H1 (cell line): ENCODE measurements around the gene RRAGC.

Source experiments
- EZH2 ChIP-seq: fragments of 200-600 bp; sonication (generic); IDR thresholded peaks from 2 replicates; pipeline ENCODE4 v1.7.1; 2012; ENCODE audit warnings: low read depth, mild to moderate bottlenecking, moderate library complexity, low read length, inconsistent platforms; ENCODE audit not compliant: severe bottlenecking
- GABPA ChIP-seq: IDR thresholded peaks from 2 replicates; pipeline ENCODE4 v1.6.1; 2011; ENCODE audit warnings: mild to moderate bottlenecking, low read length, moderate library complexity, borderline replicate concordance; ENCODE audit not compliant: insufficient read depth
- JUN ChIP-seq: IDR thresholded peaks from 2 replicates; pipeline ENCODE4 v1.6.1; 2011; ENCODE audit warnings: low read depth, mild to moderate bottlenecking, improper control_type of control experiment, low read length
- POLR2AphosphoS5 ChIP-seq: IDR thresholded peaks from 2 replicates; pipeline ENCODE4 v1.6.1; 2011; ENCODE audit warnings: low read depth, low read length
- RFX5 ChIP-seq: IDR thresholded peaks from 2 replicates; pipeline ENCODE4 v1.6.1; 2011; ENCODE audit warnings: low read depth, low read length, improper control_type of control experiment, borderline replicate concordance
- SIN3A ChIP-seq, 2 experiments: IDR thresholded peaks in 1 of 2; conservative IDR thresholded peaks in 1 of 2; 2 replicates each; pipeline ENCODE4 v1.6.1; 2011 to 2012; ENCODE audit warnings: low read length in 2 of 2, improper control_type of control experiment in 1 of 2, low read depth in 1 of 2, mild to moderate bottlenecking in 1 of 2
- SP1 ChIP-seq: IDR thresholded peaks from 2 replicates; pipeline ENCODE4 v1.6.1; 2011; ENCODE audit warnings: low read depth, low read length
- TBP ChIP-seq: IDR thresholded peaks from 2 replicates; pipeline ENCODE4 v1.6.1; 2011; ENCODE audit warnings: low read depth, low read length, improper control_type of control experiment
- ZNF274 ChIP-seq: IDR thresholded peaks from 2 replicates; pipeline ENCODE4 v1.7.0; 2012; ENCODE audit warnings: low read length, borderline replicate concordance; ENCODE audit errors: extremely low read depth
- TF ChIP-seq, protein P1 (sequence below): IDR thresholded peaks from 2 replicates; pipeline ENCODE4 v1.6.1; 2012; ENCODE audit warnings: inconsistent platforms
- TF ChIP-seq, protein P2 (sequence below), 3 experiments: IDR thresholded peaks; 1 replicate in 2 of 3; 2 replicates in 1 of 3; pipeline versions ENCODE4 v1.5.1 to v1.6.1; 2011; ENCODE audit warnings: low read length in 3 of 3, mild to moderate bottlenecking in 3 of 3, inconsistent platforms in 2 of 3, low read depth in 1 of 3, moderate library complexity in 1 of 3; ENCODE audit not compliant: insufficient read depth in 1 of 3; ENCODE audit errors: control extremely low read depth in 1 of 3

DNA sequence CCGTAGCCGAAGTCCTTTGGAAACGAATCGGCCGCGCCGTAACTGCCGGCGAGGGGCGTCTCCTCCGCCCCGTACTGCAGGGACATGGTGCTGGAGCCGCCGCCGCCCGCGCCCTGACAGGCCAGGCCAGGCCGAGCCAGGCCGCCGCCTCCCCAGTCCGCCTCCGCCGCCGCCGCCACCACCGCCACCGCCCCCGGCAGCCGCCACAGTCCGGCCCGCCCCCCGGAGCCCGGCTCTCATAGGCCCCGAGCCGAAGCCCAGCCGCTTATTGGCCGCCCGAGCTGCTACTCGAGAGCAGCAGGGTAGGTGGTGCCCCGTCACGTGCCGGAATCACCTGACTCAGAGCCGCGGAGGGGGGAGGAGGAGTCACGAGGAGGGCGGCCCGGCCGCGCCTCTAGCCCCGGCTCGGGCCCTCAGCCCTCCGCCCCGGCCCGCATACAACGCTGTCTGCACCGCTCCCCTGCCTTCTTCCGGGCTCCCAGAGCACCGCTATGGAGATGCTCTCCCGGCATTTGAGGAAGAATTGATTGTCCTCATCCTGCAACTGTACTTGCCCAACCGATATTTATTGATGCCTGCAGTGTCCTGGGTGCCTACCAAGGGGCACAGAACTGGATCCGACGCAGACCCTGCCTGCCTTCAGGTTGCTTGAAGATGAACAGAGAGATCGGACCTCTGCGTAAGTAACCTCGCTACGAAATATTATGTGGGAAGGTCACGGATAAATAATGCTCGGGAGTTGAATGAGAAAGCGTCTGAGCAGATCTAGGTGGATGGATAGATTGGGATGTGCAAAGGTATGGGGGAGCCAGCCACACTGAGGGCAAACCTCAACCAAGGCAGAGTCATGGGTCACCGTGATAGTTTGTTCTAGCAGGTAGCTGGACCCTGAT lies at the start of gene RRAGC:
- TF ChIP-seq ZNF274 (no peak), RFX5 (no peak), SIN3A (conservative IDR thresholded peaks at IDR 0.05 in 1 of 2, IDR thresholded peaks at IDR 0.05 in 1 of 2; ENCODE audit: low read depth in 1 of 2, low read length in 2 of 2) (peak; percentile 95; a peak in 3 of 4 replicates), POLR2AphosphoS5 (no peak; the same call in 1 of the 2 replicates), SP1 (peak; percentile 85), JUN (no peak), GABPA (no peak), EZH2 (no peak), TBP (no peak)
- TF ChIP-seq, protein P1, sequence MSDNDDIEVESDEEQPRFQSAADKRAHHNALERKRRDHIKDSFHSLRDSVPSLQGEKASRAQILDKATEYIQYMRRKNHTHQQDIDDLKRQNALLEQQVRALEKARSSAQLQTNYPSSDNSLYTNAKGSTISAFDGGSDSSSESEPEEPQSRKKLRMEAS = peak; percentile 84
- TF ChIP-seq, protein P2, sequence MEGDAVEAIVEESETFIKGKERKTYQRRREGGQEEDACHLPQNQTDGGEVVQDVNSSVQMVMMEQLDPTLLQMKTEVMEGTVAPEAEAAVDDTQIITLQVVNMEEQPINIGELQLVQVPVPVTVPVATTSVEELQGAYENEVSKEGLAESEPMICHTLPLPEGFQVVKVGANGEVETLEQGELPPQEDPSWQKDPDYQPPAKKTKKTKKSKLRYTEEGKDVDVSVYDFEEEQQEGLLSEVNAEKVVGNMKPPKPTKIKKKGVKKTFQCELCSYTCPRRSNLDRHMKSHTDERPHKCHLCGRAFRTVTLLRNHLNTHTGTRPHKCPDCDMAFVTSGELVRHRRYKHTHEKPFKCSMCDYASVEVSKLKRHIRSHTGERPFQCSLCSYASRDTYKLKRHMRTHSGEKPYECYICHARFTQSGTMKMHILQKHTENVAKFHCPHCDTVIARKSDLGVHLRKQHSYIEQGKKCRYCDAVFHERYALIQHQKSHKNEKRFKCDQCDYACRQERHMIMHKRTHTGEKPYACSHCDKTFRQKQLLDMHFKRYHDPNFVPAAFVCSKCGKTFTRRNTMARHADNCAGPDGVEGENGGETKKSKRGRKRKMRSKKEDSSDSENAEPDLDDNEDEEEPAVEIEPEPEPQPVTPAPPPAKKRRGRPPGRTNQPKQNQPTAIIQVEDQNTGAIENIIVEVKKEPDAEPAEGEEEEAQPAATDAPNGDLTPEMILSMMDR (IDR thresholded peaks at IDR 0.05; ENCODE audit: control extremely low read depth in 1 of 3, insufficient read depth in 1 of 3, low read depth in 1 of 3, low read length in 3 of 3) = no peak
